HepG2 (cell line): ENCODE data around the gene ZBTB32. TPM values are rescaled to one million over a fixed set of nuclear protein-coding genes. Genes with fewer than 3 reads are reported as not detected.
A peak's percentile ranks its signal among the peaks of the same experiment; 100 is the strongest.

Experiments used
- ATF7 ChIP-seq, 2 experiments: fragments of 450-650 bp in 1 of 2; sonication (generic) in 1 of 2; formaldehyde crosslinking in 1 of 2; IDR thresholded peaks; 2 replicates each; pipeline versions ENCODE4 v1.4.0 to v1.6.1; 2016 to 2020; ENCODE audit warnings: antibody characterized with exemption in 1 of 2, mild to moderate bottlenecking in 1 of 2, missing genetic modification reagents in 1 of 2
- BRD4 ChIP-seq: sonication (generic); formaldehyde crosslinking; IDR thresholded peaks from 2 replicates; pipeline ENCODE4 v1.4.0; 2020; ENCODE audit warnings: missing genetic modification reagents
- EED ChIP-seq: sonication (generic); formaldehyde crosslinking; IDR thresholded peaks from 2 replicates; pipeline ENCODE4 v1.5.0; 2020; ENCODE audit warnings: mild to moderate bottlenecking, missing genetic modification reagents
- FIP1L1 ChIP-seq: fragments of 200-400 bp; formaldehyde crosslinking; IDR thresholded peaks from 2 replicates; pipeline ENCODE4 v1.6.1; 2018; ENCODE audit warnings: low read depth, mild to moderate bottlenecking, low read length, moderate library complexity, borderline replicate concordance; ENCODE audit not compliant: insufficient read depth
- FOXP1 ChIP-seq, 2 experiments: fragments of 450-650 bp in 1 of 2; IDR thresholded peaks; 2 replicates each; pipeline ENCODE4 v1.6.1; 2017 to 2018; ENCODE audit warnings: antibody characterized with exemption in 1 of 2
- HIVEP1 ChIP-seq: sonication (generic); formaldehyde crosslinking; IDR thresholded peaks from 2 replicates; pipeline ENCODE4 v1.4.0; 2020; ENCODE audit warnings: mild to moderate bottlenecking, missing genetic modification reagents
- HNRNPL ChIP-seq: fragments of 200-400 bp; formaldehyde crosslinking; IDR thresholded peaks from 2 replicates; pipeline ENCODE4 v1.6.1; 2017; ENCODE audit warnings: mild to moderate bottlenecking, low read depth, low read length
- HOXA9 ChIP-seq: sonication (generic); formaldehyde crosslinking; IDR thresholded peaks from 2 replicates; pipeline ENCODE4 v1.8.1; 2022; ENCODE audit warnings: missing genetic modification reagents, mild to moderate bottlenecking, moderate library complexity, borderline replicate concordance
- JARID2 ChIP-seq: sonication (generic); formaldehyde crosslinking; IDR thresholded peaks from 2 replicates; pipeline ENCODE4 v1.8.1; 2023; ENCODE audit warnings: missing genetic modification reagents, inconsistent platforms; ENCODE audit not compliant: insufficient replicate concordance
- KDM4B ChIP-seq: sonication (generic); formaldehyde crosslinking; IDR thresholded peaks from 2 replicates; pipeline ENCODE4 v1.4.0; 2020; ENCODE audit warnings: missing genetic modification reagents
- NCOA1 ChIP-seq: sonication (generic); formaldehyde crosslinking; IDR thresholded peaks from 2 replicates; pipeline ENCODE4 v1.9.0; 2021; ENCODE audit warnings: missing genetic modification reagents
- NFRKB ChIP-seq: fragments of 450-650 bp; IDR thresholded peaks from 2 replicates; pipeline ENCODE4 v1.6.1; 2017
- NR3C1 ChIP-seq: sonication (generic); formaldehyde crosslinking; IDR thresholded peaks from 2 replicates; pipeline ENCODE4 v1.4.0; 2020; ENCODE audit warnings: missing genetic modification reagents
- RORA ChIP-seq: sonication (generic); formaldehyde crosslinking; IDR thresholded peaks from 2 replicates; pipeline ENCODE4 v1.5.0; 2020; ENCODE audit warnings: mild to moderate bottlenecking, missing genetic modification reagents, moderate library complexity
- SALL1 ChIP-seq: sonication (generic); formaldehyde crosslinking; IDR thresholded peaks from 2 replicates; pipeline ENCODE4 v1.8.0; 2022; ENCODE audit warnings: mild to moderate bottlenecking, missing genetic modification reagents
- SMAD9 ChIP-seq: sonication (generic); formaldehyde crosslinking; IDR thresholded peaks from 2 replicates; pipeline ENCODE4 v1.5.1; 2020; ENCODE audit warnings: mild to moderate bottlenecking, missing genetic modification reagents
- SNAPC2 ChIP-seq: sonication (generic); formaldehyde crosslinking; IDR thresholded peaks from 2 replicates; pipeline ENCODE4 v1.8.1; 2022; ENCODE audit warnings: mild to moderate bottlenecking, missing genetic modification reagents
- TEAD2 ChIP-seq: sonication (generic); formaldehyde crosslinking; IDR thresholded peaks from 2 replicates; pipeline ENCODE4 v1.9.0; 2021; ENCODE audit warnings: missing genetic modification reagents
- ZBTB7A ChIP-seq: sonication (generic); formaldehyde crosslinking; IDR thresholded peaks from 2 replicates; pipeline ENCODE4 v1.8.0; 2022; ENCODE audit warnings: mild to moderate bottlenecking, missing genetic modification reagents
- ZFP90 ChIP-seq: sonication (generic); formaldehyde crosslinking; IDR thresholded peaks from 2 replicates; pipeline ENCODE4 v1.8.0; 2022; ENCODE audit warnings: missing genetic modification reagents, mild to moderate bottlenecking, inconsistent platforms, borderline replicate concordance
- ZNF382 ChIP-seq: sonication (generic); formaldehyde crosslinking; IDR thresholded peaks from 2 replicates; pipeline ENCODE4 v1.5.0; 2020; ENCODE audit warnings: missing genetic modification reagents, mild to moderate bottlenecking, borderline replicate concordance
- ZNF570 ChIP-seq: sonication (generic); formaldehyde crosslinking; IDR thresholded peaks from 2 replicates; pipeline ENCODE4 v1.4.0; 2020; ENCODE audit warnings: mild to moderate bottlenecking, missing genetic modification reagents, borderline replicate concordance
- ZNF687 ChIP-seq: sonication (generic); formaldehyde crosslinking; IDR thresholded peaks from 2 replicates; pipeline ENCODE4 v1.5.1; 2020; ENCODE audit warnings: mild to moderate bottlenecking, missing genetic modification reagents, moderate library complexity
- ZNF720 ChIP-seq: sonication (generic); formaldehyde crosslinking; IDR thresholded peaks from 2 replicates; pipeline ENCODE4 v1.4.0; 2020; ENCODE audit warnings: missing genetic modification reagents
- ZNF749 ChIP-seq: sonication (generic); formaldehyde crosslinking; IDR thresholded peaks from 2 replicates; pipeline ENCODE4 v1.8.0; 2022; ENCODE audit warnings: mild to moderate bottlenecking, missing genetic modification reagents, moderate library complexity, borderline replicate concordance
- ZNF772 ChIP-seq: sonication (generic); formaldehyde crosslinking; IDR thresholded peaks from 2 replicates; pipeline ENCODE4 v1.5.0; 2020; ENCODE audit warnings: mild to moderate bottlenecking, missing genetic modification reagents
- ZSCAN30 ChIP-seq: sonication (generic); formaldehyde crosslinking; IDR thresholded peaks from 2 replicates; pipeline ENCODE4 v1.5.0; 2020; ENCODE audit warnings: mild to moderate bottlenecking, missing genetic modification reagents
- polyA plus RNA-seq, 8 experiments: library from polyadenylated mRNA; depleted of rRNA in 3 of 8; stranded (reverse) in 7 of 8; unstranded in 1 of 8; fragments of >200 nt; fragmentation: Illumina TruSeq in 4 of 8; extraction: Trizol in 4 of 8; gene quantifications; 2 replicates each; pipeline versions ENCODE4 v1.2.1 to v1.2.3, GENCODE V29; 2011 to 2016; ENCODE audit warnings: low read depth in 4 of 8, missing spikeins in 1 of 8, mixed read lengths in 1 of 8; ENCODE audit not compliant: insufficient read depth in 1 of 8
- total RNA-seq, 5 experiments: library from RNA; depleted of rRNA; stranded (reverse); fragments of >200 nt; fragmentation: Illumina TruSeq; extraction: Trizol; gene quantifications; 2 replicates each; pipeline ENCODE4 v1.2.3, GENCODE V29; 2016; ENCODE audit warnings: low read depth in 1 of 5

The ZBTB32 gene
- total and polyA plus RNA-seq, 2 of the 13 experiments (the other 11 are each of a cell fraction or from before 2014, with no cell fraction given) = not detected

DNA sequence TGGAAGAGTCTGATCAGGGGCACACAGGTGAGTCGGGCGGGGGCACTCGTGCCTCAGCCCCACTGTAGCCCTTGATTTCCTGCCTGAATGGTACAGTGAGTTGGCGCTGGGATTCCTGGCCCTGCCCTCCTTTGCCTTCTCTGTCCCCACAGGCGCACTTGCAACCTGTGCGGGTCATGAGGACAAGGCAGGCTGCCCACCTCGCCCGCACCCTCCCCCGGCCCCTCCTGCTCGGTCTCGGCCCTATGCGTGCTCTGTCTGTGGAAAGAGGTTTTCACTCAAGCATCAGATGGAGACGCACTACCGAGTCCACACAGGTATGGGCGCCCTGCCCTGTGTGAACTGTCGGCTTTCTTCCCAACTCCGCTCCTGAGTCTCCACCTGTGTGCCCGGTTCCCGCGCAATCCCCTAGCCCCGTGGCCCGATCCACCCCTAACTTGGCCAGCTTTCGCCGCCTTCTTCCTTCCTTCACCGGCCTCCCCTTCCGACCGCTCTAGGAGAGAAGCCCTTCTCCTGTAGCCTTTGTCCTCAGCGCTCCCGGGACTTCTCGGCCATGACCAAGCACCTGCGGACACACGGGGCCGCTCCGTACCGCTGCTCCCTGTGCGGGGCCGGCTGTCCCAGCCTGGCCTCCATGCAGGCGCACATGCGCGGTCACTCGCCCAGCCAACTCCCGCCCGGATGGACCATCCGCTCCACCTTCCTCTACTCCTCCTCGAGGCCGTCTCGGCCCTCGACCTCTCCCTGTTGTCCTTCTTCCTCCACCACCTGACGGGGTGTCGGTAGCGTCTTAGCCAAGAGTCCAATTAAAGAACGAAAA, 11.8 kb downstream of the ZBTB32 start (continued):
- TF ChIP-seq BRD4 (peak; percentile 16; the same call in 1 of the 2 replicates), NCOA1 (CRISPR knock-in tag) (0 out of 2 replicates have a peak, but pooled peaks have one; percentile 33), ZNF720 (CRISPR knock-in tag) (no peak), HNRNPL (0 out of 2 replicates have a peak, but pooled peaks have one; percentile 13), SALL1 (CRISPR knock-in tag) (no peak; the same call in 1 of the 2 replicates), ATF7 (IDR thresholded peaks at IDR 0.05) (no peak), ATF7 (CRISPR knock-in tag; IDR thresholded peaks at IDR 0.05) (0 out of 2 replicates have a peak, but pooled peaks have one; percentile 34), ZNF570 (CRISPR knock-in tag) (no peak), JARID2 (CRISPR knock-in tag) (peak; percentile 62), FOXP1 (IDR thresholded peaks at IDR 0.05) (no peak), FOXP1 (CRISPR knock-in tag; IDR thresholded peaks at IDR 0.05) (no peak), FIP1L1 (no peak), ZNF382 (CRISPR knock-in tag) (no peak), EED (peak; percentile 80; the same call in 1 of the 2 replicates), HIVEP1 (CRISPR knock-in tag) (no peak), ZSCAN30 (CRISPR knock-in tag) (no peak), NR3C1 (CRISPR knock-in tag) (no peak), ZBTB7A (peak; percentile 43; the same call in 1 of the 2 replicates), KDM4B (CRISPR knock-in tag) (no peak), HOXA9 (CRISPR knock-in tag) (peak; percentile 62; the same call in 1 of the 2 replicates), ZNF687 (CRISPR knock-in tag) (peak; percentile 98), NFRKB (no peak), SNAPC2 (CRISPR knock-in tag) (peak; percentile 49; the same call in 1 of the 2 replicates), ZNF772 (0 out of 2 replicates have a peak, but pooled peaks have one; percentile 30), ZNF749 (CRISPR knock-in tag) (peak; percentile 48), RORA (no peak), SMAD9 (CRISPR knock-in tag) (peak; percentile 40; the same call in 1 of the 2 replicates), TEAD2 (CRISPR knock-in tag) (0 out of 2 replicates have a peak, but pooled peaks have one; percentile 5), ZFP90 (0 out of 2 replicates have a peak, but pooled peaks have one; percentile 50)
